Measurements from ENCODE around the gene CCIN. TPM values are rescaled to one million over a fixed set of nuclear protein-coding genes. Genes with fewer than 3 reads are reported as not detected.
"Not testable (repeated sequence)": the region's sequence is repeated elsewhere in the genome, so short reads cannot be mapped to it uniquely, and the experiment has no call there.

The CCIN gene
- total RNA-seq, 2 donors from 2014 or later: 0.32 TPM; not detected in 1

- Histone ChIP-seq H3K27ac (no peak overlapping the region), H3K4me1 (no peaks in the 10 kb centered on the region), H3K9ac (ENCODE audit: low read depth in 2 of 2, low read length in 2 of 2) (no peak overlapping the region), H3K36me3 (no peaks in the 10 kb centered on the region), H3K27me3 (no peaks in the 10 kb centered on the region), H3K9me3 (no peaks in the 10 kb centered on the region), H3K4me3 (no peak overlapping the region)
- no peak for DNase-seq
- TF ChIP-seq CTCF (IDR thresholded peaks at IDR 0.05): no peak
- intact Hi-C loops (cut with DNase I): no loop called here
Measured at GRCh38 chr9:36174731-36175130, 5.5 kb downstream of the CCIN start.

GRCh38 chr9:36175209-36175608 lies 6.0 kb downstream of the CCIN start:
- H3K4me3 ChIP-seq; H3K27ac ChIP-seq; H3K36me3 ChIP-seq; DNase-seq; H3K9me3 ChIP-seq; H3K9ac ChIP-seq (ENCODE audit: low read depth in 2 of 2, low read length in 2 of 2); intact Hi-C loops (cut with DNase I); H3K27me3 ChIP-seq; H3K4me1 ChIP-seq: not testable (repeated sequence)

GRCh38 chr9:36176496-36176895 lies 7.3 kb downstream of the CCIN start:
- H3K27me3 ChIP-seq; H3K9ac ChIP-seq (ENCODE audit: low read depth in 2 of 2, low read length in 2 of 2); DNase-seq; H3K36me3 ChIP-seq; H3K27ac ChIP-seq; H3K4me1 ChIP-seq; H3K4me3 ChIP-seq; H3K9me3 ChIP-seq; intact Hi-C loops (cut with DNase I): not testable (repeated sequence)

GRCh38 chr9:36177571-36177970 lies 8.4 kb downstream of the CCIN start:
- no peak overlapping the region for H3K27ac ChIP-seq
- no peak for TF ChIP-seq CTCF (IDR thresholded peaks at IDR 0.05)
- no peaks in the 10 kb centered on the region for H3K36me3 ChIP-seq
- no peaks in the 10 kb centered on the region for H3K9me3 ChIP-seq
- no peaks in the 10 kb centered on the region for H3K4me1 ChIP-seq
- intact Hi-C loops (cut with DNase I): no loop called here
- DNase-seq: no peak
- no peak overlapping the region for H3K4me3 ChIP-seq
- H3K9ac ChIP-seq (ENCODE audit: low read depth in 2 of 2, low read length in 2 of 2): no peak overlapping the region
- no peaks in the 10 kb centered on the region for H3K27me3 ChIP-seq

GRCh38 chr9:36180243-36180642 lies 11.1 kb downstream of the CCIN start:
- H3K27ac ChIP-seq; H3K9ac ChIP-seq (ENCODE audit: low read depth in 2 of 2, low read length in 2 of 2); H3K9me3 ChIP-seq; H3K36me3 ChIP-seq; intact Hi-C loops (cut with DNase I); DNase-seq; H3K4me3 ChIP-seq; H3K4me1 ChIP-seq; H3K27me3 ChIP-seq: not testable (repeated sequence)

- no peak overlapping the region for H3K27ac ChIP-seq
- no peaks in the 10 kb centered on the region for H3K27me3 ChIP-seq
- no peak overlapping the region for H3K4me3 ChIP-seq
- no peak for TF ChIP-seq CTCF (IDR thresholded peaks at IDR 0.05)
- H3K4me1 ChIP-seq: peaks cover 7% of the 10 kb centered on the region
- no peaks in the 10 kb centered on the region for H3K36me3 ChIP-seq
- H3K9me3 ChIP-seq: no peaks in the 10 kb centered on the region
- intact Hi-C loops (cut with DNase I): no loop called here
- no peak overlapping the region for H3K9ac ChIP-seq (ENCODE audit: low read depth in 2 of 2, low read length in 2 of 2)
- DNase-seq: no peak
Measured at GRCh38 chr9:36187414-36187813, 18.2 kb downstream of the CCIN start.

GRCh38 chr9:36188212-36188611 lies 19.0 kb downstream of the CCIN start:
- H3K27me3 ChIP-seq: no peaks in the 10 kb centered on the region
- no peaks in the 10 kb centered on the region for H3K9me3 ChIP-seq
- no peak for TF ChIP-seq CTCF (IDR thresholded peaks at IDR 0.05)
- H3K9ac ChIP-seq (ENCODE audit: low read depth in 2 of 2, low read length in 2 of 2): no peak overlapping the region
- H3K4me3 ChIP-seq: no peak overlapping the region
- peaks cover 7% of the 10 kb centered on the region for H3K4me1 ChIP-seq
- H3K36me3 ChIP-seq: no peaks in the 10 kb centered on the region
- no peak overlapping the region for H3K27ac ChIP-seq
- no peak for DNase-seq
- intact Hi-C loops (cut with DNase I): no loop called here
